SK-N-MC (cell line): Measurements from ENCODE around the gene CPSF3.

Experiments
- EZH2 ChIP-seq: fragments of 200-600 bp; sonication (generic); IDR thresholded peaks from one replicate; pipeline ENCODE4 v1.6.1; 2017; ENCODE audit warnings: antibody characterized with exemption
- POLR2AphosphoS5 ChIP-seq: IDR thresholded peaks from 2 replicates; pipeline ENCODE4 v1.6.1; 2012; ENCODE audit warnings: mild to moderate bottlenecking, low read depth, low read length, borderline replicate concordance

DNA sequence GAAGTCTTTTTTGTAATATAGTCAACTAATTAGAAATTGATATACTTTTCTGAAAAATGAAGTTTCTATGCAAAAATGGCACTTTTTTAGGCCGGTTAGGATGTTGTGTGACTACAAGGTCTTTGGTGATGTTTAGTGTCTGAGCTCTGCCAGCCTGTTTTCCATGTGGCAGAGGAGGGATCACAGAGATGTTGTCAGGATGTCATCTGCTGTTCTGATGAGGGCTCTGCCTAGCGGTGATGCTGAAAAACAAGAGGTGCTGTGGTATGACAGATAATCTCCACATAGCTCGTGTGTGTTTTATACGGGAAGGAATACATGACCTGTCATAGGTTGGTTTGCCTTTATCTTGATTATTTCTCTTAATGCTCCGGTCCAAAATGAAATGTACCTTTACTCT lies 38.9 kb downstream of the CPSF3 start:
- no peak for TF ChIP-seq EZH2
- TF ChIP-seq POLR2AphosphoS5, result no peak
